Stomach (tissue), 9 donors: Measurements from ENCODE around the gene LENEP. TPM values are rescaled to one million over a fixed set of nuclear protein-coding genes. Genes with fewer than 3 reads are reported as not detected.
A peak's percentile ranks its signal among the peaks of the same experiment; 100 is the strongest.

Experiments
- DNase-seq, 2 donors: peaks; one replicate each; pipeline versions ENCODE4 v3.0.0 to v3.0.0-alpha.2; 2013 to 2019
- H3K27ac ChIP-seq, 5 donors: fragments of 200-600 bp in 4 of 5; sonication (generic) in 4 of 5; one replicate each; pipeline ENCODE4 v1.5.1; 2013 to 2019; ENCODE audit warnings: mild to moderate bottlenecking in 1 of 5, moderate library complexity in 1 of 5
- H3K27me3 ChIP-seq, 3 donors: fragments of 200-600 bp; sonication (generic); one replicate each; pipeline ENCODE4 v1.5.1; 2017 to 2019; ENCODE audit warnings: mixed run types in 1 of 3
- H3K36me3 ChIP-seq, 4 donors: fragments of 200-600 bp; sonication (generic); 1 replicate in 3 of 4; 2 replicates in 1 of 4; pipeline ENCODE4 v1.5.1; 2016 to 2019
- H3K4me1 ChIP-seq, 4 donors: fragments of 200-600 bp; sonication (generic); one replicate each; pipeline ENCODE4 v1.5.1; 2016 to 2019
- H3K4me3 ChIP-seq, 4 donors: fragments of 200-600 bp; sonication (generic) in 3 of 4; one replicate each; pipeline ENCODE4 v1.5.1; 2016 to 2019; ENCODE audit warnings: mild to moderate bottlenecking in 1 of 4
- H3K9me3 ChIP-seq, 4 donors: fragments of 200-600 bp; sonication (generic); one replicate each; pipeline ENCODE4 v1.5.1; 2016 to 2019
- CTCF ChIP-seq, 7 experiments: fragments of 450-650 bp in 4 of 7; fragments of 200-600 bp in 3 of 7; sonication (generic) in 3 of 7; IDR thresholded peaks; one replicate each; pipeline ENCODE4 v1.5.1; 2016 to 2019; ENCODE audit warnings: antibody characterized with exemption in 7 of 7, control low read depth in 2 of 7, mild to moderate bottlenecking in 1 of 7
- EP300 ChIP-seq: sonication (generic); formaldehyde crosslinking; IDR thresholded peaks from one replicate; pipeline ENCODE4 v1.6.1; 2017; ENCODE audit warnings: antibody characterized with exemption
- POLR2A ChIP-seq, 4 donors: fragments of 450-650 bp; IDR thresholded peaks; one replicate each; pipeline ENCODE4 v1.6.1; 2016; ENCODE audit warnings: antibody characterized with exemption in 4 of 4, control low read depth in 2 of 4, mild to moderate bottlenecking in 1 of 4, moderate library complexity in 1 of 4
- POLR2AphosphoS5 ChIP-seq, 3 donors: sonication (generic); formaldehyde crosslinking; IDR thresholded peaks; one replicate each; pipeline ENCODE4 v1.6.1; 2016; ENCODE audit warnings: antibody characterized with exemption in 3 of 3
- WGBS, 5 donors: extraction: QIAGEN DNeasy Blood & Tissue Kit in 3 of 5; methylation state at CpG; one replicate each; pipeline versions ENCODE4 v1.1.5 to v1.1.7; 2013 to 2018; 5-methylcytosine and 5-hydroxymethylcytosine counted together
- intact Hi-C: fragments of 100-400 bp; cut with DNase I; formaldehyde crosslinking; loops from one replicate; pipeline ENCODE4 v1.15.1; 2023; ENCODE audit warnings: low total_unique reads
- polyA plus RNA-seq, 3 donors: library from polyadenylated mRNA; stranded (reverse); fragments of 200-250 nt; gene quantifications; one replicate each; pipeline ENCODE4 v1.2.3, GENCODE V29; 2013
- total RNA-seq, 5 donors: library from RNA; depleted of rRNA; stranded (reverse); fragments of >200 nt; gene quantifications; one replicate each; pipeline versions ENCODE4 v1.1.0 to v1.2.3, GENCODE V29; 2014 to 2016
- donor health status: healthy with polysubstance abuse.
- donor health status: Bipolar disorder and iron deficiency.
- donor health status: healthy.

LENEP gene
- total and polyA plus RNA-seq, 8 donors, result 1.1 to 11.6 TPM; not detected in 6

- Histone ChIP-seq H3K9me3 (no peaks in the 10 kb centered on the region), H3K27me3 (no peaks in the 10 kb centered on the region), H3K4me1 (peaks cover 11 to 35% (median 23%) of the 10 kb centered on the region in 4 donors), H3K4me3 (no peak overlapping the region), H3K27ac (no peak overlapping the region), H3K36me3 (peaks cover 19 to 62% (median 56%) of the 10 kb centered on the region in 4 donors)
- 85 to 89% (median 88%) methylated on average over 12 to 17 of the region's 17 CpGs for WGBS, 5 donors
- intact Hi-C loops, result no loop called here
- DNase-seq, result no peak
- TF ChIP-seq POLR2AphosphoS5 (IDR thresholded peaks at IDR 0.05), result no peak
- TF ChIP-seq POLR2A (IDR thresholded peaks at IDR 0.05), result no peak
- TF ChIP-seq CTCF (IDR thresholded peaks at IDR 0.05), result no peak
- TF ChIP-seq EP300, result no peak
Observed at GRCh38 chr1:154988058-154988954, 5.1 kb upstream of the LENEP start.

GRCh38 chr1:154989195-154989860 is 4.1 kb upstream of the LENEP start:
- no peak overlapping the region for H3K4me3 ChIP-seq
- peaks cover 19 to 62% (median 56%) of the 10 kb centered on the region in 4 donors for H3K36me3 ChIP-seq
- peaks cover 3 to 26% (median 14%) of the 10 kb centered on the region in 4 donors for H3K4me1 ChIP-seq
- no peak for DNase-seq
- no peaks in the 10 kb centered on the region for H3K9me3 ChIP-seq
- H3K27ac ChIP-seq, result no peak overlapping the region
- intact Hi-C loops, result no loop called here
- TF ChIP-seq CTCF (IDR thresholded peaks at IDR 0.05) (no peak), POLR2A (IDR thresholded peaks at IDR 0.05) (no peak), EP300 (no peak), POLR2AphosphoS5 (IDR thresholded peaks at IDR 0.05) (no peak)
- H3K27me3 ChIP-seq, result no peaks in the 10 kb centered on the region
- WGBS, 5 donors, result 75 to 90% (median 82%) methylated on average over 3 of the region's 3 CpGs

- no peaks in the 10 kb centered on the region for H3K9me3 ChIP-seq
- no peaks in the 10 kb centered on the region for H3K27me3 ChIP-seq
- TF ChIP-seq CTCF (IDR thresholded peaks at IDR 0.05) (no peak), POLR2AphosphoS5 (IDR thresholded peaks at IDR 0.05) (no peak), POLR2A (IDR thresholded peaks at IDR 0.05) (no peak), EP300 (no peak)
- intact Hi-C loops, result no loop called here
- H3K4me1 ChIP-seq, result peaks cover 8 to 29% (median 14%) of the 10 kb centered on the region in 4 donors
- H3K4me3 ChIP-seq, result no peak overlapping the region
- peaks cover 19 to 62% (median 56%) of the 10 kb centered on the region in 4 donors for H3K36me3 ChIP-seq
- H3K27ac ChIP-seq, result no peak overlapping the region
- 89 to 93% (median 90%) methylated on average over 8 of the region's 8 CpGs for WGBS, 5 donors
- DNase-seq, result no peak
Observed at GRCh38 chr1:154990276-154990675, 3.1 kb upstream of the LENEP start.

GRCh38 chr1:154992721-154993571 is 440 bp upstream of the LENEP start:
- Histone ChIP-seq H3K9me3 (no peaks in the 10 kb centered on the region), H3K4me3 (no peak overlapping the region), H3K4me1 (peaks cover 8 to 39% (median 18%) of the 10 kb centered on the region in 4 donors), H3K27ac (no peak overlapping the region), H3K36me3 (peaks cover 13 to 50% (median 45%) of the 10 kb centered on the region in 4 donors), H3K27me3 (no peaks in the 10 kb centered on the region)
- WGBS, 5 donors, result 71 to 85% (median 78%) methylated on average over 9 to 14 of the region's 14 CpGs
- peak in 1 of 2 donors; percentile 39 for DNase-seq
- intact Hi-C loops, result no loop called here
- no peak for TF ChIP-seq EP300
- no peak for TF ChIP-seq POLR2A (IDR thresholded peaks at IDR 0.05)
- TF ChIP-seq POLR2AphosphoS5 (IDR thresholded peaks at IDR 0.05), result no peak
- no peak for TF ChIP-seq CTCF (IDR thresholded peaks at IDR 0.05)
